GM19438 (cell line): ENCODE data around the gene ATP10B.

Experiments
- ATAC-seq: cut with Tn5 transposase; IDR thresholded peaks from one replicate; pipeline ENCODE4 v1.9.1; 2021; ENCODE audit warnings: low read depth; ENCODE audit not compliant: unreplicated experiment

The ATP10B gene

GRCh38 chr5:160573318-160573717, 278.7 kb downstream of the ATP10B start:
- no peak for ATAC-seq

- ATAC-seq: no peak
These were observed 284.8 kb downstream of the ATP10B start for GRCh38 chr5:160567031-160567705.

DNA sequence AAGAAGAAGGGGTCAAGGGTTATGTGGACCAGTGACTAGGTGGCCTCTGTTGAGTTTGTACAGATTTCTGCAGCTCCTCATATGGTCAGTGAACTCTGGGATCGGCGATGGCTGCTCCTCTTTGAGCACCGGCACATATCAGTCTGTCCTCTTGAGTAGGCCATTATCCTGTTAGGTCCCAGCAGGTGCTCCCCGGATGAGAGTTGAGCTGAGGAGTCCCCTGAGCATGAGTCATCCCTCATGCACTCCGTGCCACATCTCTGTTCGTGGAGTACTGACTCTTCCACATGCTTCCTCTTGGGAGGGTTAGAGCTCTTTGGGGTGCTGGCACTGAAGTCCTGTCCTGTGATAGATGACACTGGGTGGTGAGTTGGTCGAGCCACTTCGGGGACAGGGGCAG, 286.6 kb downstream of the ATP10B start:
- no peak for ATAC-seq

- ATAC-seq: no peak
These were observed 295.2 kb downstream of the ATP10B start for GRCh38 chr5:160556846-160557245.

DNA sequence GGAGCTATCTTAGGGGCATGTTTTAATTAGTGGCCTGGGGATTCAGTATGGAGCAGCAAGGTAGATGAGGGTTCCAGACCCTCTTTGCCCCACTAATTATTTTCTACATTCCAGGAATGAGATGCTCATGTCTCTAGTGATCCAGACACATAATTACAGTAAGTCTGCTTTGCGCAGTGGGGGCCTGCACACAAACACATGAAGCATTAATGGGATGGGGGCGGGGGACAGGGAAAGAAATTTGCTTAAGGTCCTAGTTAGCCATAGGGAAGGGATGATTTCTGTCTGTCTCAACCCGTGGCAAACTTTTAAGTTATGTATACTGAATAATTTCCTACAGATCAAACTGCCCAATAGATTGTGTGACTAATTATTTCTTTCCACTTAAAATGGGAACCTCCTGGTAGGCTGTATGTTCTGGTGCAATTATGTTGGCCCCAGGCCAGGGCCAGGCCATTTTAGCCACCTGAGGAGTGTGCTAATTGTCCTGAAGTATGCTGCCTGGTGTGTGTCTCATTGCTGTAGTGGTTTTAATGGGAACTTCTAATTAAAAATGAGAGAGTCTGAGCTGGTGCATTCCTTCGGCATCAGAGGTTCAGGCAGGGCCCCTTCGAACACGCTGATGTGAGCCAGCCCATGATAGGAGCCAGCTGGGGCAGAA, 295.9 kb downstream of the ATP10B start:
- no peak for ATAC-seq

GRCh38 chr5:160555581-160555970, 296.4 kb downstream of the ATP10B start:
- ATAC-seq: no peak

DNA sequence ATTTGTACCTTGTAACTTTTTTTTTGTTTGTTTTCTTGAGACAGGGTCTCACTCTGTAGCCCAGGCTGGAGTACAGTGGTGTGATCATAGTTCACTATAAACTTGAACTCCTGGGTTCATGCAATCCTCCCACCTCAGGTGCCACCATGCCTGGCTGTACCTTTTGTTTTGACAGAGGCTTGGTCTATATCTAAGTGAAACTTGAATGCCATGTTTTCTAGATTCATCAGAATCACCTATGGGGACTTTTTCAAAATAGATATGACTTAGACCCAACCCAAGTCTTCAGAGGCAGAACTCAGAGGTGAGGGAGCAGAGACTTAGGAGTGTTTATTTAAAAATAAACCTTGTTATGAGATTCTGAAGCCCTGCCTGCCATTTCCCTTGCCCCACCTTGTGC, 301.9 kb downstream of the ATP10B start:
- ATAC-seq: no peak

DNA sequence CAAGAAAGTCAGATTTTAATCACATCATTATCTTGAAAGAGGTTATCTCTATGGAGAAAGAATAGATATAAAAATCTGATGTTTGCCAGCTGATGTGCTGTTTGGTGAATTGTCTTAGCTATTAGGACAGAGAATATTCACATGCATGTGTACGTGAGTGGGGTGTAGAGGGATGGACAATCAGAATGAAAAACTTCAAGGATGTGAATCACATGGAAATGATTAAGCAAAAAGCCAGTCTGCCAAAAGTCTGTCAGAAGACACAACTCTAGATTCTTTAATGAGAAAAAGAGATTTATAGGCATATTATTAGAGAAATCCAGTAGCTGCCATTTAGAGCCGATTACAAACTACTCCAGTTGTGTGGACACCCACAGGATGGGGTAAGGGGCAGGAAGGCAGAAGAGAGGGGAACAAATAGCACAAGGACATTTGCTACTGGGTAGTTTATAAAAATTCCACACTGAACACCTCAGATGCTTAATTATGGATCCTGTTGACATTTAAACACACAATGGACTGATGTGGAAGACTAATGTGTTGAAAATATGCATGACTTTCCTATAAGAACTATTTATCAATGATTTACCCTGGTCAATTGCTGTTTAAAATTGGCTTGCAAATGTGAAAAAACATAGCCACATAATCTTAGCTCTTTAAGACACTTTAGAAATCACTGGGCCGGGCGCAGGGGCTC, 302.9 kb downstream of the ATP10B start:
- ATAC-seq: no peak

DNA sequence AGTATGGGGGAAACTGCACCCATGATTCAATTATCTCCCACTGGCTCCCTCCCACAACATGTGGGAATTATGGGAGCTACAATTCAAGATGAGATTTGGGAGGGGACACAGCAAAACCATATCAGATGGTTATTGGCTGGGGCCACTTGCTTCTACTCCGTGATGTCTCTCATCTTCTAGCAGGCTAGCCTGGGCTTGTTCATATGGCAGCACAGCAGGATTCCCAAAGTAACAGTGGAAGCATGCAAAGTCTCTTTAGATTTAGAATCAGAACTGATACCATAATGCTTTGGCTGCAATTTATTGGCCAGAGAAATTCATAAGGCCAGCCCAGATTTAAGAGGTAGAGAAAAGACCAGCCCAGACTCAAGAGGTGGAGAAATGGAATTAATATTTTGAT, 304.1 kb downstream of the ATP10B start:
- no peak for ATAC-seq

DNA sequence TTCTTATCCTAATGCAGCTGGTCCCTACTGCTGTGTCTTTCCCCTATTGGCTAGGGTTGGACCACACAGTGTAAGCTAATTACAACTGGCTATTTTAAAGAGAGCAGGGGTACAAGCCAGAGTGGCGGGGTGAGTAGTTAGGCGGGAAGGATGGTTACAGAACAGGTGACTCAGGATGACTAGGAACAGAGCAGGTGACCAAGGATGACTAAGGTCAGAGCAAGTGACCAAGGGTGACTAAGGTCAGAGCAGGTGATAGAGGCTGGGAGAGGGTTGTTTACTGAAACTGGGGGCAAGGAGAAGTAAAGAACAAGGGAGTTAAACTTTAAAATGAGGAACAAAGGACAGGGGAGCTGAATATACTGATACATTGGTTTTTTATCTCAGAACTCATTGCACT, 304.9 kb downstream of the ATP10B start:
- no peak for ATAC-seq

GRCh38 chr5:160545832-160546231, 306.2 kb downstream of the ATP10B start:
- ATAC-seq: no peak

DNA sequence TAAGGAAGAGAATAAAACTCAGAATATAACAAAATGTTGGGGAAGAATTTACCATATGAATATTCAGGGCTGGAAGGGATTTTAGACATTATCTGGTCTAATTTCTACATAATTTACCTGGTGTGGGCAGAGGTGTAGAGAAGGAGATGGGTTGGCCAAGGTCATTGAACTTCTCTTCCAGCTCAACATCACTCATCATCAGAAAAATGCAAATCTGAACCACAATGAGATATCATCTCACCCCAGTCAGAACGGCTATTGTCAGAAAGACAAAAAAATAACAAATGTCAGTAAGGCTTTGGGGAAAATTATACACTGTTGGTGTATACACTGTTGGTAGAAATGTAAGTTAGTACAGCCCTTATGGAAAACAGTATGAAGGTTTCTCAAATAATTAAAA, 308.6 kb downstream of the ATP10B start:
- ATAC-seq: no peak

DNA sequence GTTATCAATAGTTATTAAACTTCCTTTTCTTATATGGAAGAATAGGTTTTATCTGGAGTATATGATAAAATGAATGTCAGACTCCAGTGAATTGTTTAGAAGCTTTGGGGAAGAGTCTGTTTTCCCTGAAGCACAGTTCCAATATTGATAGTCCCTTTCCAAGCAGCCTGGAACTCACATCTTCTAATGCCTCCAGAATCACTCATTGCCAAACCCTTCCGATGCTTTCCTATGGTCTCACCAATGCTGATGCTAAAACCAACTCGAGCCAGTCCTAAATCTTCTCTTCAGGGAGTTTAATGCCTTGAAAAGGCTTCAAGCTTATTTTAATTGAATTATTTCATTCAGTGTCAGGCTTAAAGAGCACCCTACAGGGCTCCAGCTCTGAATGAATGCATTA, 309.2 kb downstream of the ATP10B start:
- no peak for ATAC-seq

DNA sequence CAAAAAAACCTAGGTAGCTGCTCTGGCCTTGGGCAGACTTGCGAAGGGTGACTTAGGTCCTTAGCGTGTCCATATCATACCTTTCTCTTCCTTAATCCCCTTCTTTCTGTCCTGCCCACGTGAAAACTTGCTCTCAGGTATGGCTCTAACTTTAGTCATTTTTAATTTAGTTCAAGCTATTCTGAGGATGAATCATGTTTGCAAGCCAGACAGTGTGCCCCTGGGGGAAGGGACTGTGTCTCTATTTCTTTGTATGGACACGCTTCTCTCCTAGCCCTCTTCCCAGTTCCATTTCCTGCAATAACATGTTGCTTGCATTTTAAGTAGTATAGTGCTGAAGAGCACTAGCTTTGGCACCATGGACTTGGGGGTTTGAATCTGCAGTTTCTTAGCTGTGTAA, 309.7 kb downstream of the ATP10B start:
- no peak for ATAC-seq

DNA sequence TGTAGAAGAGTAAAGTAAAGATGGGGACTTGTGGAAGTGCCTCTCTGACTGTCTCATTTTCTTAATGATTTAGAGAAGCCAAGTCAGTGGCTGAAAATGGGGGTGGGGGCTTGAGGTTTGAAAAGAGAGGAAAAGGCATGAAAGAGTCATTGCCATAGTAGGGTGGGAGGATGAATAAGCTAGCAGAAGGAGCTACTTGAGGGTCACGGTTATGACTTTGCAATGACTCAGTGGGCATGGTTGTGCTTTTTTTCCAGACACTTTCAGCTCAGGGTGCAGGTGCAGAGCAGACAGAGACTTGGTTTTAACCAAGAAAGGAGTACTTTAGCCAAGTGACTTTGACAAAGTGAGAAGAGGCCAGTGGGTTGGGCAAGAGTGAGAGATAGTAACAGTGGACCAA, 312.6 kb downstream of the ATP10B start:
- no peak for ATAC-seq

GRCh38 chr5:160537940-160538339, 314.1 kb downstream of the ATP10B start:
- no peak for ATAC-seq

DNA sequence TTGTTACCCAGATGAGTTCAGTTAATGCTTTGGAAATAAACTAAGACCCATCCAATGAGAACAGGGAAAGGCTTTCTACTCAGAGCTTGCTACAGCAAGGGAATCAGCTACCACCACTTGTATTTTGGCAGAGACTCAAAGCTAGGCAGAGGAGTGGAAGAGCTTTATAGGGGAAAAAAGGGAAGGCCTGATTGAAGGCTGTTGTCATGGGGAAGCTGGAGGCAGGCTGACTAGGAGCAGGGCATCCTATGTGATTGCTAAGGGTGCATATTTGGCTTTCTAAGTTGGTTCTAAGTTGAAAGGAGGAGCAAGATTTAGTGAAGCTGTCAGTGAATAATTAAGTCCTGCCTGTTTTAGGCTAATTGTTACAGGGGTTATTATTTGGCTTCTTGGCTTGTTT, 314.9 kb downstream of the ATP10B start:
- no peak for ATAC-seq

GRCh38 chr5:160534914-160535313, 317.1 kb downstream of the ATP10B start:
- ATAC-seq: no peak

DNA sequence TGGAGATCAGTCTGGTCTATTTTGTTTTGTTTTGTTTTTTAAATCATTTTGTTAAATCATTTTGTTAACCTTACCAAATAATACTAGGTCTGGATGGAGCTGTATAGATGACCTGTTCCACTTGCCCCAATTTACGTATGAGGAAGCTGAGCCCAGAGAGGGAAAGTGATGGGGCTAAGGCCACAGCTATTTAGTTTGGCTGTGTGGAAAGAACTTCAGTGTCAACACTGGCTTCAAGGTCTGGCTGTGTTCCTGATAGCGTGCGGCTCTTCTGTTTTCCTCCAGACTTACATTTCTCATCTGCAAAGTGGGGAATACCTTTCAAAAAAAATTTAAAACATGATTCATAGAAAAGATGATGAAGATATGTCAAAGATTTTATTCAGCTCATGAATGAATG, 317.9 kb downstream of the ATP10B start:
- ATAC-seq: no peak

DNA sequence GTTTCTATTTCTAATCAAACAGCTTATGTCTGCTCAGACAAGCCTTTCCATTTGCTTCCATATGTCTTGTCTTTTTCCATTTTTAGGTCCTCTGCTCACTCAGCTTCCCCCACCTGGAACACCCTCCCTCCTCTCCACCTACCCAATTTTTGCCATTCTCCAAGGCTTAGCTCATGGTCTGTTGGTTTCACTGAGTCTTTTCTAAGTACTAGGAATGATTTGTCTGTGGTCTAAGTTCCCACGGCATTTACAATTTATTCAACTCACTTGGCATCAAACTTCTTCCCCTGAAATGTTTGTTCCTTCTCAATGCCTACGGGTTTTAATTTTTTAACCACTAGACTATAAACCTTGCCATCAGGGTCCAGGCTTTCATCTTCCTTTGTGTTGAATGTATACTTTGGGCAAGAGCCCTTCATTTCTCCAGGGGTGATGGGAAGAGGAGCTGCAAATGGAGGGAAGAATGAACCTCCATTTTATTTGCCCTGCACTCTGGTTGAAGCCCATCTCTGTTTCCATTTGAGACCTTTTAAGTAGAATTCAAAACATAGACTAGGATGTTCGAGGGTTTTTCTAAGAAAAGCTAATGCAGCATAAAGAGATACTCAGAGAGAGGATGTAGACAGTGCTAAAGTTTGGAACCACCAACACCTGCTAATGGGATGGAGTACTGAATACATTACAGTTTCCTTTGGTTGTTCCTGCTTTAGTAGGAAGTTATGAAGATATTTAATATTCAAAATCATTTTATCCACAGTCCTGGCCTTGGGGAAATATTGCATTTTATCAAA, 326.3 kb downstream of the ATP10B start:
- ATAC-seq: no peak

- no peak for ATAC-seq
These were observed 327.2 kb downstream of the ATP10B start for GRCh38 chr5:160524827-160525226.
